T-helper 1 cell (primary cell): ENCODE measurements around the gene RYR3.

Source experiments
- DNase-seq, 5 donors: peaks; one replicate each; pipeline ENCODE4 v3.0.0-alpha.2; 2012 to 2020

Gene RYR3

DNA sequence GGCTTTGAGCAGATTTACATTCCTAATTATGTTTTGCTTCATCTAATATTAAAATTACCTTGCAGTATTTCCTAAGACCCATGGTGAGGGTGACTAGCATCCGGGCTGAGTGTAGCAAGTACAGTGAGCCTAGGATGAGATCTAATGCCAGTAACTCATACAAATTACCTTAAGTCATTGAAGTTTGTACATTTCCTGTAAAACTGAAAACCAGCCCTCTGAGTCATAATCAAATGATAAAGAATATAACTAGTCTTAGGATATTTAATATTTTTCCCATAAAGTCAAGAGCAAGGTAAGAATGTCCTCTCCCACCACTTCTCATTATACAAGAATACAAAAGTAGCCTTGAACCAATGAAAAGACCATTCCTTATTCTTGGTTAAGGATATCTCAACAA lies 602.7 kb downstream of the RYR3 start:
- DNase-seq = no peak
